Thoracic aorta (tissue), 2 donors: ENCODE results near the gene PIK3AP1. TPM values are rescaled to one million over a fixed set of nuclear protein-coding genes. Genes with fewer than 3 reads are reported as not detected.
A peak's percentile ranks its signal among the peaks of the same experiment; 100 is the strongest.

Experiments
- ATAC-seq: fragments of 150-250 bp; one replicate; pipeline ENCODE4 v1.8.0; 2017; ENCODE audit warnings: low read depth; ENCODE audit not compliant: insufficient number of reproducible peaks, low FRiP score
- DNase-seq: peaks from one replicate; pipeline ENCODE4 v3.0.0-alpha.2; 2020; ENCODE audit warnings: low spot score
- H3K27ac ChIP-seq, 2 donors: fragments of 200-600 bp; sonication (generic); 1 replicate in 1 of 2; 2 replicates in 1 of 2; pipeline ENCODE4 v1.5.1; 2016; ENCODE audit warnings: mild to moderate bottlenecking in 2 of 2, moderate library complexity in 2 of 2
- H3K27me3 ChIP-seq: fragments of 200-600 bp; sonication (generic); replicated peaks from 2 replicates; pipeline ENCODE4 v1.6.0; 2016; ENCODE audit warnings: mild to moderate bottlenecking; ENCODE audit not compliant: insufficient read depth
- H3K36me3 ChIP-seq: fragments of 200-600 bp; sonication (generic); one replicate; pipeline ENCODE4 v1.5.1; 2016
- H3K4me1 ChIP-seq, 2 donors: fragments of 200-600 bp; sonication (generic); 1 replicate in 1 of 2; 2 replicates in 1 of 2; pipeline versions ENCODE4 v1.5.1 to v1.6.0; 2016; ENCODE audit warnings: low read depth in 2 of 2, mild to moderate bottlenecking in 1 of 2; ENCODE audit not compliant: control insufficient read depth in 1 of 2
- H3K4me3 ChIP-seq: fragments of 200-600 bp; sonication (generic); 2 replicates; pipeline ENCODE4 v1.5.1; 2016; ENCODE audit warnings: mild to moderate bottlenecking
- H3K9me3 ChIP-seq: fragments of 200-600 bp; sonication (generic); 2 replicates; pipeline ENCODE4 v1.5.1; 2016
- total RNA-seq, 2 donors: library from RNA; depleted of rRNA; stranded (reverse); fragments of >200 nt; gene quantifications; one replicate each; pipeline versions ENCODE4 v1.1.0 to v1.2.3, GENCODE V29; 2016
- TF ChIP-seq, protein P1 (sequence below): fragments of 200-600 bp; sonication (generic); IDR thresholded peaks from one replicate; pipeline ENCODE4 v1.5.1; 2019; ENCODE audit warnings: antibody characterized with exemption

The PIK3AP1 gene
- total RNA-seq, 2 donors from 2014 or later = 20.2 to 23.6 TPM

DNA sequence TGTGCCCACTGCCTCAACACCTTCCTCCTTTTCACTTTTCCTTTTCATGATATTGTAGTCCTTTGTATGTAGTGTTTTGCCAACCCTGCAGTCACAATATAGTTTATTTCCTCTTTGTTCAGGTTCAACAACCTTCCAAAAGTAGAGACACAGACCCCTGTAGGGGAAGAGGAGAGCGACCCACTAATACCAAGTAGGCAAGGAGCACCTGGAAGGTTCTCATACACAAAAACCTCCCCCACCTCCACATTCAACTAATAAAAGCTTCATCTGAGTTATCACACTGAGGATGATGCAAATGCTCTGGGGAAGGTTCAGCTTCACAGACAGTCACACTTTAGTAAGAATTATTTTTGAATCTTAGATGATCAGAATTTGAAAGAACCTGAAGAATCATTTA is 41.6 kb downstream of the PIK3AP1 start:
- Histone ChIP-seq H3K4me1 (peaks cover 0 to 8% of the 10 kb centered on the region in 2 donors), H3K4me3 (no peak overlapping the region), H3K9me3 (no peaks in the 10 kb centered on the region), H3K27ac (no peak overlapping the region), H3K27me3 (no peaks in the 10 kb centered on the region), H3K36me3 (no peaks in the 10 kb centered on the region)
- ATAC-seq = no peak
- DNase-seq = no peak
- TF ChIP-seq, protein P1, sequence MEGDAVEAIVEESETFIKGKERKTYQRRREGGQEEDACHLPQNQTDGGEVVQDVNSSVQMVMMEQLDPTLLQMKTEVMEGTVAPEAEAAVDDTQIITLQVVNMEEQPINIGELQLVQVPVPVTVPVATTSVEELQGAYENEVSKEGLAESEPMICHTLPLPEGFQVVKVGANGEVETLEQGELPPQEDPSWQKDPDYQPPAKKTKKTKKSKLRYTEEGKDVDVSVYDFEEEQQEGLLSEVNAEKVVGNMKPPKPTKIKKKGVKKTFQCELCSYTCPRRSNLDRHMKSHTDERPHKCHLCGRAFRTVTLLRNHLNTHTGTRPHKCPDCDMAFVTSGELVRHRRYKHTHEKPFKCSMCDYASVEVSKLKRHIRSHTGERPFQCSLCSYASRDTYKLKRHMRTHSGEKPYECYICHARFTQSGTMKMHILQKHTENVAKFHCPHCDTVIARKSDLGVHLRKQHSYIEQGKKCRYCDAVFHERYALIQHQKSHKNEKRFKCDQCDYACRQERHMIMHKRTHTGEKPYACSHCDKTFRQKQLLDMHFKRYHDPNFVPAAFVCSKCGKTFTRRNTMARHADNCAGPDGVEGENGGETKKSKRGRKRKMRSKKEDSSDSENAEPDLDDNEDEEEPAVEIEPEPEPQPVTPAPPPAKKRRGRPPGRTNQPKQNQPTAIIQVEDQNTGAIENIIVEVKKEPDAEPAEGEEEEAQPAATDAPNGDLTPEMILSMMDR = no peak

GRCh38 chr10:96676272-96677112 is 43.8 kb downstream of the PIK3AP1 start:
- DNase-seq = no peak
- Histone ChIP-seq H3K36me3 (no peaks in the 10 kb centered on the region), H3K9me3 (no peaks in the 10 kb centered on the region), H3K4me3 (no peak overlapping the region), H3K27me3 (no peaks in the 10 kb centered on the region), H3K4me1 (peaks cover 0 to 15% of the 10 kb centered on the region in 2 donors), H3K27ac (no peak overlapping the region)
- no peak for ATAC-seq
- TF ChIP-seq, protein P1 = no peak

GRCh38 chr10:96675846-96676245 is 44.5 kb downstream of the PIK3AP1 start:
- no peaks in the 10 kb centered on the region for H3K27me3 ChIP-seq
- H3K4me1 ChIP-seq = peaks cover 0 to 15% of the 10 kb centered on the region in 2 donors
- no peak overlapping the region for H3K27ac ChIP-seq
- no peaks in the 10 kb centered on the region for H3K9me3 ChIP-seq
- TF ChIP-seq, protein P1 = no peak
- no peak overlapping the region for H3K4me3 ChIP-seq
- ATAC-seq = no peak
- DNase-seq = no peak
- H3K36me3 ChIP-seq = no peaks in the 10 kb centered on the region

GRCh38 chr10:96673318-96674099 is 46.8 kb downstream of the PIK3AP1 start:
- H3K4me3 ChIP-seq = peak overlapping the region; percentile 46

More at GRCh38 chr10:96673318-96674099, 46.8 kb downstream of the PIK3AP1 start:
- Histone ChIP-seq H3K27me3 (no peaks in the 10 kb centered on the region), H3K9me3 (no peaks in the 10 kb centered on the region), H3K4me1 (peaks cover 0 to 15% of the 10 kb centered on the region in 2 donors), H3K27ac (peak overlapping the region; percentile 13 to 15), H3K36me3 (no peaks in the 10 kb centered on the region)
- DNase-seq (no peak), ATAC-seq (no peak)
- TF ChIP-seq, protein P1 = no peak
